K562 (cell line): ENCODE measurements around the gene CEP44. TPM values are rescaled to one million over a fixed set of nuclear protein-coding genes. Genes with fewer than 3 reads are reported as not detected.

Experiments used
- E2F5 ChIP-seq: sonication (generic); formaldehyde crosslinking; IDR thresholded peaks from 2 replicates; pipeline ENCODE4 v1.8.0; 2022; ENCODE audit warnings: mild to moderate bottlenecking, missing genetic modification reagents
- GTF3C2 ChIP-seq: IDR thresholded peaks from 3 replicates; pipeline ENCODE4 v1.6.1; 2011; ENCODE audit warnings: borderline replicate concordance, mild to moderate bottlenecking, moderate library complexity; ENCODE audit not compliant: insufficient read length; ENCODE audit errors: extremely low read depth
- HDAC3 ChIP-seq: fragments of 450-650 bp; IDR thresholded peaks from 2 replicates; pipeline ENCODE4 v1.6.1; 2018; ENCODE audit warnings: borderline replicate concordance, mild to moderate bottlenecking, moderate library complexity; ENCODE audit not compliant: partially characterized antibody
- MEF2A ChIP-seq: IDR thresholded peaks from 2 replicates; pipeline ENCODE4 v1.6.1; 2011; ENCODE audit warnings: low read depth, mild to moderate bottlenecking, low read length, moderate library complexity; ENCODE audit not compliant: control insufficient read depth
- MITF ChIP-seq: IDR thresholded peaks from 2 replicates; pipeline ENCODE4 v1.6.1; 2014; ENCODE audit warnings: antibody characterized with exemption
- NFIX ChIP-seq: fragments of 250-450 bp; sonication (Bioruptor Pico); IDR thresholded peaks from 2 replicates; pipeline ENCODE4 v1.4.0; 2020; ENCODE audit warnings: low read depth, mild to moderate bottlenecking, moderate library complexity
- NR4A1 ChIP-seq, 2 experiments: fragments of 250-450 bp in 1 of 2; fragments of 450-650 bp in 1 of 2; sonication (Bioruptor Pico) in 1 of 2; IDR thresholded peaks; 2 replicates each; pipeline versions ENCODE4 v1.4.0 to v1.6.1; 2016 to 2020; ENCODE audit warnings: mild to moderate bottlenecking in 2 of 2, missing compliant biosample characterization in 1 of 2, missing genetic modification characterization in 1 of 2, moderate library complexity in 1 of 2
- PCBP2 ChIP-seq: fragments of 200-400 bp; formaldehyde crosslinking; IDR thresholded peaks from 2 replicates; pipeline ENCODE4 v1.6.1; 2018; ENCODE audit warnings: low read length, low read depth, mild to moderate bottlenecking, moderate library complexity; ENCODE audit not compliant: poor library complexity, severe bottlenecking
- PHTF2 ChIP-seq: fragments of 250-450 bp; sonication (Bioruptor Pico); IDR thresholded peaks from 2 replicates; pipeline ENCODE4 v1.5.0; 2021; ENCODE audit warnings: mild to moderate bottlenecking
- PTTG1 ChIP-seq: fragments of 450-650 bp; IDR thresholded peaks from 2 replicates; pipeline ENCODE4 v1.6.1; 2016; ENCODE audit warnings: low read depth, mild to moderate bottlenecking, missing genetic modification characterization, missing compliant biosample characterization
- TBP ChIP-seq: optimal IDR thresholded peaks from 2 replicates; pipeline ENCODE3; 2011; ENCODE audit warnings: low read depth, low read length, improper control_type of control experiment
- ZBTB7A ChIP-seq: IDR thresholded peaks from 2 replicates; pipeline ENCODE4 v1.6.1; 2011; ENCODE audit warnings: low read depth, mild to moderate bottlenecking, low read length, moderate library complexity, borderline replicate concordance; ENCODE audit not compliant: control insufficient read depth
- ZNF212 ChIP-seq: fragments of 450-650 bp; formaldehyde crosslinking; IDR thresholded peaks from 2 replicates; pipeline ENCODE4 v1.4.0; 2020; ENCODE audit warnings: mild to moderate bottlenecking
- ZNF408 ChIP-seq: fragments of 250-450 bp; sonication (Bioruptor Pico); IDR thresholded peaks from 2 replicates; pipeline ENCODE4 v1.4.0; 2020; ENCODE audit warnings: low read depth, mild to moderate bottlenecking, moderate library complexity
- ZNF76 ChIP-seq: fragments of 250-450 bp; sonication (Bioruptor Pico); IDR thresholded peaks from 2 replicates; pipeline ENCODE4 v1.4.0; 2020; ENCODE audit warnings: mild to moderate bottlenecking, moderate library complexity, borderline replicate concordance
- polyA plus RNA-seq, 8 experiments: library from polyadenylated mRNA; depleted of rRNA in 4 of 8; stranded (reverse) in 5 of 8; unstranded in 3 of 8; fragments of >200 nt; fragmentation: Nextera tagmentation in 2 of 8; fragmentation: Illumina TruSeq in 1 of 8; extraction: Ambion mirVana in 2 of 8; extraction: Trizol in 1 of 8; gene quantifications; 2 replicates each; pipeline versions ENCODE4 v1.2.1 to v1.2.3, GENCODE V29; 2011 to 2014; ENCODE audit warnings: inconsistent platforms in 1 of 8, missing spikeins in 1 of 8
- total RNA-seq, 7 experiments: library from RNA; depleted of rRNA in 6 of 7; stranded (reverse); fragments of >200 nt in 6 of 7; fragmentation: Illumina TruSeq in 2 of 7; extraction: Trizol in 2 of 7; gene quantifications; 2 replicates each; pipeline versions ENCODE4 v1.2.1 to v1.2.3, GENCODE V29; 2011 to 2021; ENCODE audit warnings: low replicate concordance in 1 of 7

Gene CEP44
- total and polyA plus RNA-seq, 9 of the 15 experiments (the other 6 are each of a cell fraction or from before 2014, with no cell fraction given), result 19.6 to 45.0 (median 24.4) TPM

- TF ChIP-seq GTF3C2 (no peak), E2F5 (no peak), ZNF76 (CRISPR knock-in tag) (no peak), ZBTB7A (0 out of 2 replicates have a peak, but pooled peaks have one; percentile 46), PCBP2 (no peak), MITF (no peak), HDAC3 (peak; percentile 63), PHTF2 (no peak), MEF2A (no peak), PTTG1 (tag) (no peak), TBP (peak; percentile 80), NR4A1 (CRISPR knock-in tag; IDR thresholded peaks at IDR 0.05) (no peak), NR4A1 (tag; IDR thresholded peaks at IDR 0.05) (no peak), ZNF212 (no peak), NFIX (CRISPR knock-in tag) (no peak), ZNF408 (no peak)
Measured at GRCh38 chr4:174283507-174284471, at the start of gene CEP44, which contains the start of gene FBXO8 (continued).
